GM12872 (cell line): ENCODE measurements around the gene TIPIN.

ENCODE experiments used
- CTCF ChIP-seq: IDR thresholded peaks from 3 replicates; pipeline ENCODE4 v1.5.1; 2011; ENCODE audit warnings: low read depth, mild to moderate bottlenecking, low read length, moderate library complexity; ENCODE audit not compliant: insufficient read depth

TIPIN gene

GRCh38 chr15:66306381-66306780 lies 50.1 kb downstream of the TIPIN start:
- TF ChIP-seq CTCF, result no peak

DNA sequence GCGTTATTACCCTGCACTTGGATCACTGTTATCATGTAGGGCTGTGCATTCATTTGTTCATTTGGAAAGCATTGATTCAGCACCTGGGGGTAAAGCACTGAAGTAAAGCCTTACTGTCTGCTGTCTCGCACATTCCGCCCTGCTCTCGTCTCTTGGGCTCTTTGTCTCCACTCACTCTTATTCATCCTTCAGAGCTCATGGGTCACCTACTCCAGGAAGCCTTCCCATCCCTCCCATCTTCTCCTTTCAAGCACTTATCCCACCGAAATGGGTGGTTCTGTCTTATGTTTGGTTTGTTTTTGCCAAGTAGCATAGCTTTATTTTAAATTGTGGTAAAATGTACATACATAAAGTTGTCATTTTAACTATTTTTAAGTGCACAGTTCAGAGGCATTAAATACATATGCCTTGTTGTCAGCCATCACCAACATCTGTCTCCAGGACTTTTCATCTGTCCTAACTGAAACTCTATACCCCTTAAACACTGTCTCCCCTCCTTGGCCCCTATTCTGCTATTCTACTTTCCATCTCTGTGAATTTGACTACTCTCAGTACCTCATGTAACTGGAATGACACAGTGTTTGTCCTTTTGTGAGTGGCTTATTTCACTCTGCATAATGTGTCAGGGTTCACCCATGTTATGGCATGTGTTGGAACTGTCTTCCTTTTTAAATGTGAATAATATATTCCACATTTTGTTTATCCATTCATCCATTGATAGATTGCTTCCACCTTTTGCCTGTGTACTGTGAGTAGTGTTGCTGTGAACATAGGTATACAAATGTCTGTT lies 53.8 kb downstream of the TIPIN start:
- TF ChIP-seq CTCF, result no peak

DNA sequence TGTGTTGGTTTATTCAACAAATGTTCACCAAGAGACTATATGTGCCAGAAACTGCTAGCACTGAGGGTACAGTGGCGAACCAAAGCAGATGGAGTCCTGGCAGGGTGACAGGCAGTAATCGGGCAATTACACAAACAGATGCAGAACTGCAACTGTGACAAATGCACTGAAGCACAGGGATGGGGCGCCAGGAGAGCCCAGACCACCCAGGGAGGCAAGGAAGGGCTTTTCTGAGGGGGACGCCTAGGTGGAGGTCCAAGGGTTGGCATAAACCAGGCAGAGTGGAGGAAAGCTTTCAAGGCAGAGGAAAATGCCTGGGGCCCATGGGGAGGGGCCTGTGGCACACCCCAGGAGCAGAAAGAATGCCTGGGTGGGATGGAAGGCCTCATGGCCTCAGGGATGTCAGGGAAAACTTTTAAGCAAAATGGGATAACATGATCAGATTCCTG lies 57.7 kb downstream of the TIPIN start:
- TF ChIP-seq CTCF, result no peak

GRCh38 chr15:66296186-66296585 lies 60.3 kb downstream of the TIPIN start:
- TF ChIP-seq CTCF, result no peak

DNA sequence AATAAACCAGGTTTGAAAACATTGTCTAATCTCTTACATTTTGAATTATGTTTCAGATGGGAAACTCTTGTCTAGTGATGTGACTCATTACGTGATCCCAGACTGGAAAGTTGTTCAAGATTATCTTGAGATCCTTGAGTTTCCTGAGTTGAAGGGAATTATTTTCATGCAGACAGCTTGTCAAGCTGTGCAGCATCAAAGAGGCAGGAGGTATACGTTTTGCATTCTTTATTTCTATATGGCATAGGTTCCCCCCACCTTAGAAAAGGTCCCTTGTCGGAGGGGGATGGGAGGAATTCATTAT lies 61.6 kb downstream of the TIPIN start:
- TF ChIP-seq CTCF, result no peak

DNA sequence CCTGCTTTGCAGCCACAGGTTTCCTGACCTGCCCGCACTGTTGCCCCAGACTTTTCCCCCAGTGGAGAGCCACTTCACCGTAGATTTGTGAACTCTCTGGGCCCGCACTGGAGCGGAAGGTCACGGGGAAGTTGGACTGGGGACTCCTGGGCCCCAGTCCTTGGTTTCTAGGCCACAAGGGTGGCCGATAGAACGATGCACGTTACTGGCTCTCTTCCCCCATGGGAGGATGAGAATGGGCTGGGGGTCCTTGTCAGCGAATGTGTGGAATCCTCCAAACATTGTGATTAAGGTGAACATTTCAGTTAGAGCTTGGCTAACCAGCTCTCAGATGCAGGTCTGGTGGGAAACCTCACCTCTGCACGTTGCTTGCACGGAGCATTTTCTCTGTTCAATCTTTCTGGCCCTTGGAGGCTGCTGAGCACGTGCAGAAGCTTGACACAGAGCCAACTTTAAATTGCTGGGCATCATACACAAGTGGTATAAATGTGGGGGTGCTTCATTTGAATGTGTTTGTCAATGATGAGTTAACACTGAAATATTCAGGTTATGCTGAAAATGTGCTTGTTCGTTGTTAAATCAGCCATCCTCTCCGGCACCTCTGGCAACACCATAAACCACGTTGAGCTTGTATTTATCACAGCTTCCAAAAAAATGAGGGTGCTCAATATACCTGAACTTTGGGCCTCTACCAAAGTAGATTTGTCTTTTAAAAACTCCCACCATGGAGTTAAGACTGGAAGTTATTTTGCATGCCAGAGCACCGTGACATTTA lies 62.1 kb downstream of the TIPIN start:
- no peak for TF ChIP-seq CTCF

GRCh38 chr15:66293419-66294156 lies 62.9 kb downstream of the TIPIN start, which contains the start of gene DIS3L:
DIS3L (plus strand) TSS chr15:66293568; CDS start chr15:66293597, 29 bp downstream.
- no peak for TF ChIP-seq CTCF
